ENCODE measurements around the gene KIAA2012.
A peak's percentile ranks its signal among the peaks of the same experiment; 100 is the strongest.
"Not testable (repeated sequence)": the region's sequence is repeated elsewhere in the genome, so short reads cannot be mapped to it uniquely, and the experiment has no call there.

Gene KIAA2012

DNA sequence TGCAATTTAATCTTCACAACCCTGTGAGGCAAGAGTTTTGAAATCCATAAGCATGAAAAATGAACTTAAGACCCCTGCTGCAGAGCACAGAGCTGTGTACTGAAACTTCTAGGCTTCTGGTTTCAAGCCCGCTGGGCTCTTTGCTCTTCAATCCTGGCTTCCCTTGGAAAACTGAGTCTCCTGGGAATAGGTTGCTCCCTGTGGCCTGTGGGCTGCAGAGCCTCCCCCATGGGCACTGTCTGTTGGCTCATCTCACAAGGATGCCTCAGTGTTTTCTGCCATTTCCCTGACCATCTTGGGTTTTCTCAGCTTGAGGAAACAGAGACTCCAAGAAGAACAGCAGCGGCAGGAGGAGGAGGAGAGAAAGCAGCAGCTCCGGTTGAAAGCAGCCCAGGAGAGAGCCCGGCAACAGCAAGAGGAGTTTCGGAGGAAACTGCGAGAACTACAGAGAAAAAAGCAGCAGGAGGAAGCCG, 120.9 kb downstream of the KIAA2012 start:
- DNase-seq (ENCODE audit: low read depth in 2 of 2) = no peak

DNA sequence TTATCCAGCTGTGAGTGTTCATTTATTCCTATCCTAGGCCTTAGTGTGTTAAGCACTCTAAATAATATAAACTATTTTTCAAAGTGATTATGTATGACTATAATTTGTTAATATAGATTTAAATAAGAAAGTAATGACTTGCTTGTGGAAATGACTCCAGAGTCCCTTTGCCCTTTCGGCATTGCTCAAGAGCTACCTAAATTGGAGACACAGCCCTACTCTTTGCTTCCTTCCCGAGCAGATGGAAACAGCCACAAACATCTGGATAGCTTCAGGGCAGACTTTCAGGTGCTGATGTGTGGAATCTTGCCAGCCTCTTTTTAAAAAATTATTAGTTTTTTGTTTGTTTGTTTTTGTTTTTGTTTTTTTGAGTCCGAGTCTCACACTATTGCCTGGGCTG, 121.4 kb downstream of the KIAA2012 start:
- no peak for DNase-seq (ENCODE audit: low read depth in 2 of 2)

DNA sequence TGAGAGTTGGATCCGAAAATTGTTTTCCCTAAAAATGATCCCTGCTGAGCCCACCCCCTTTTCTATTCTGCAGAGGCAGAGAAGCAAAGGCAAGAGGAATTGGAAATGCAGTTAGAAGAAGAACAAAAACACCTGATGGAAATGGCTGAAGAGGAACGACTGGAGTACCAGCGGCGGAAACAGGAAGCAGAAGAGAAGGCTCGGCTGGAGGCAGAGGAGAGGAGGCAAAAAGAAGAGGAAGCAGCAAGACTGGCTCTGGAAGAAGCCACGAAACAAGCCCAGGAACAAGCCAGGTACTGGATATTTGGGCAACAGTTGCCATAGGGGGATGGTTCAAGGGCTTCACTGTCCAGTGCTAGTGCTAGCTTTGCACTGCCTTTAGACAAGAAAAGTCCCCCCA, 123.7 kb downstream of the KIAA2012 start:
- DNase-seq (ENCODE audit: low read depth in 2 of 2) = no peak

DNA sequence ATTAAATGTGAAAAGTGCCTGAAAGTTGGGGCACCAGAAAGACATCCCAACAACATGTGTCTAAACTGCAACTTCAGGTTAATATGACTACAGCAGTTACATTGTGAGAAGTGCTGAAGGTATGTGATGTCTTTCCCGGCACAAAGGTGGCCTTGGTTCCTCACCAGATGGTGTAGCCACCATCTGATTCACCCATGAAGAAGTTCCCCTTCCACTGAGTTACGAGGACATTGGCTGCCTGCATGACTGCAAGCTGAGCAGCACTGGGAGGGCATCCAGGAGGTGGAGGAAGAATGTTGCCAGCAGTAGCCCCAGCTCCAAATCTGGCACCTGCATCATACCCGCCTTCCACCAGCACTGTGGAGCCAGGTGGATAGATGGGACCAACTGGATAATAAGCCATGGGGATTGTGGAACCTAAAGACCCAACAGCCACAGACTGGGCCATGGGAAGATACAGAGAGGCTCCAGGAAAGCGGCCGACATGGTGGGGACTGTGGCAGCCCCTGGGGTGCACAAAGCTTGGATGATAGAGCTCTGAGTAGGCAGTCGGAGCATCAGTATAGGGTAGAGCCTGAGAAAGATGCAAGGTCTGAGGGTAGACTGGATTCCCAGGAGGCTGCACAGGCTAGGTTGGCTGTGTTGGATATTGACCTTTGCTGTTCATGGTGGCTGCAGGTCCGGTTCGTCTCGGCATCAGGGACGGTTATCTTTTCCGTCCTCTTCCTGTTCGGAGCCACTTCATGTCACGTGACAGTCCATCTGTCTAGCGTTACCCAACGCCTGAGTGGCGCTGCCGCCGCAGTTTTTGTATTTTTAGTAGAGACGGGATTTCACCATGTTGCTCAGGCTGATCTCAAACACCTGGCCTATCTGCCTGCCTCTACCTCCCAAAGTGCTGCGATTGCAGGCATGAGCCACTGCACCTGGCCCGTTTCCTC, 128.4 kb downstream of the KIAA2012 start:
- no peak for DNase-seq (ENCODE audit: low read depth in 2 of 2)

DNA sequence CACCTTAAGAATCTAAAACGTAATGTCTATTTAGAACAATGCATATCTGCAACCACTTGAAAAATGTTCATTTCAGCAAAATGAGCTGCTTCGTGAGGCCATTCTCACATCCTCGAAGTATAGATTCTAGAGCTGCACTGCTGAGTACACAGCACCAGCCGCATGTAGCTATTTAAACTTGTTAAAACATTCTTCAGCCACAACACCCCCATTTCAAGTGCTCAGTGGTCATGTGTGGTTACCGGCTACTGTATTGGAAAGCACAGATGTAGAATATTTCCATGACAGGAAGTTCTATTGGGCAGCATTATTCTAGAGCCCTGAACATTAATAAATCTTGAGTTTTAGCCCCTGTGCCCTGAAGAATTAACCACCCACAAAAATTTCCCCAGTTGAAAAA, 130.3 kb downstream of the KIAA2012 start:
- no peak for DNase-seq (ENCODE audit: low read depth in 2 of 2)

DNA sequence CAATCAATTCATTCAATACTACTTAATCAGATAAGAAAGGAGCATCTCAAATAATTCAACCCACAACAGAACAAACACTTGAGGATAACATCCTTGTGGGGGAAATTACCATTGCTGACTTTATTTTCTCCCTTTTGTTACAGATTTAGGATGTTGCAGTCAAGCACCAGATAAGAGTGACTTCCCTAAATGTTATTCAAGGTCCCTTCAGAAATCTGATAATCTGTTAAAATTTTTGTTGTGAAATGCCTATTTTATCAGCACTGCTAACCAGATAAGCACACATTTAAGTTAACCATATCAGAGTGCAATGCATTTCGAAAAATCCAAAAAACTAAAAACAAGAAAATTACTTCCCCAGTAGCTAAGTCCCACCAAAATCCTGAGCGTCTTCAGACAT, 131.8 kb downstream of the KIAA2012 start:
- no peak for DNase-seq (ENCODE audit: low read depth in 2 of 2)

DNA sequence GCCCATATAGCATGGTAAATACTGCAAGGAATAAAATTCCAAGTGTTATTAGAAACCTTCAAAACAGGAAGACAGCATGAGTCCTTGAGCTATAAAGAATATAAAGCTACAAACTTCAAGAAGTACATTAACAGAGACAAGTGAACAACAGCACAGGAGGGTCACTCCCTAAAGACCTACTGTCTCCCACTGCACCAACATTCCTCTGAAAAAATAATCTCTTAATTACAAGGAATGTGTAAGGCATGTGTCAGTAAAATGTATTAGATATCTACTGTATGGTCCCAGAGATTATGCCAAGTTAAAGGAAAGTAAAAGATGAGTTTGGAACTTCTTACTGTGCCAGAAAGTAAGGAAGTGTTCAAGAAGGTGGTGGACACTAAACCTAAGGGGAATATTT, 135.5 kb downstream of the KIAA2012 start:
- DNase-seq (ENCODE audit: low read depth in 2 of 2) = no peak

DNA sequence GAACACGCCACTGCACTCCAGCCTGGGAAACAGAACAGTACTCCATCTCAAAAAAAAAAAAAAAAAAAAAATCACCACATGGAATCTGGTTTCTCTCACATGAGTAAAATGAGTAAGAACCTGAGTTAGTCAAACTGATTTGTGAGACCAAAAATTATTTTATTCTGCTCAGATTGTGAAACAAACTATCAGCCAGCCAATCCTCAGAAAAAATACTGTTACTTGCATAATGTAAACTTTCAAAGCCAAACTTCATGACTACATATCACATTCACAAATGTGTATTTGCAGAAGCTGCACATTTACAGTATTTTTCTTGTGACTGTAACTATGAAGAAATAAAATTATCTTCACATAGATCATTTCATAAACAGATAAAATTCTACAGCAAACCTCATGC, 142.1 kb downstream of the KIAA2012 start:
- DNase-seq (ENCODE audit: low read depth in 2 of 2) = no peak

DNA sequence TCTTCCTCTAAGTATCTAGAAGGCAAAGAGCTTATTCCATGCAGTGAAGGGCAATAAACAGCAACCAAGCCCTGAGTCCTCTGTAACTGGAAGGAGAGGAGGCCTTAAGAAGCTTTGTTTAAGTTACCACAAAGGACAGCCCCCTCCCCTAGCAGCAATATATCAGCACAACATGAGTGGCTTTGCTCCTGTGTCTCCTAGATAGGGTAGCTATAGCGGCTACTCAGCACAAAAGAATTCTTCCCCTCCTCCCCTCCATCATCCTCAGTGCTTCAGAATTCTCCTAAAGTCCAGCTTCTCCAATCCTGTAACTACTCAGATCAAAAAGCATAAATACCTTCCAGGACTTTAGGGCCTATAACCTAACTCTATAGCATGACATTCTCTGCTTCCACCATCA, 148.8 kb downstream of the KIAA2012 start:
- no peak for DNase-seq (ENCODE audit: low read depth in 2 of 2)

DNA sequence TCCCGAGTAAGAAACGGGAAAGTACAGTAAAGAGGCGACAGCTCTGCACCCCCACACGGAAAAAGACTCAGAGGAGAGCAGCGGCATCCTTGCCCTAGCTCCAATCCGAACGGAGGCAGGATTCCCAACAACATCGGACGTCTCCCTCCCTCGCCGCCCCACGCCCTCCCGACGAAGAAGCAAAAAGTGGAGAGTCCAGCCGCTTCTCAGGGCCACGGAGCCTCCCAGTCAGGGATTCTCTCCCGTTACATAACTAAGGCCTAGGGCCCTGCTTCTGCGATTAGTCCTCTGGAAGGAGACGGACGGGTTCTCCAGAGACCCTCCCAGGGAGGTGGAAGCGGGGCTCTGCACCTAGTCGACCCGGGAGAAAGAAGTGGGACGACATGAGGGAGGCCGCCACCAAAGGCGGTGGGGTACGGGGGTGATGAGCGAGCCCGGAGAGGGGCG, 164.8 kb downstream of the KIAA2012 start:
- no peak for DNase-seq (ENCODE audit: low read depth in 2 of 2)

DNA sequence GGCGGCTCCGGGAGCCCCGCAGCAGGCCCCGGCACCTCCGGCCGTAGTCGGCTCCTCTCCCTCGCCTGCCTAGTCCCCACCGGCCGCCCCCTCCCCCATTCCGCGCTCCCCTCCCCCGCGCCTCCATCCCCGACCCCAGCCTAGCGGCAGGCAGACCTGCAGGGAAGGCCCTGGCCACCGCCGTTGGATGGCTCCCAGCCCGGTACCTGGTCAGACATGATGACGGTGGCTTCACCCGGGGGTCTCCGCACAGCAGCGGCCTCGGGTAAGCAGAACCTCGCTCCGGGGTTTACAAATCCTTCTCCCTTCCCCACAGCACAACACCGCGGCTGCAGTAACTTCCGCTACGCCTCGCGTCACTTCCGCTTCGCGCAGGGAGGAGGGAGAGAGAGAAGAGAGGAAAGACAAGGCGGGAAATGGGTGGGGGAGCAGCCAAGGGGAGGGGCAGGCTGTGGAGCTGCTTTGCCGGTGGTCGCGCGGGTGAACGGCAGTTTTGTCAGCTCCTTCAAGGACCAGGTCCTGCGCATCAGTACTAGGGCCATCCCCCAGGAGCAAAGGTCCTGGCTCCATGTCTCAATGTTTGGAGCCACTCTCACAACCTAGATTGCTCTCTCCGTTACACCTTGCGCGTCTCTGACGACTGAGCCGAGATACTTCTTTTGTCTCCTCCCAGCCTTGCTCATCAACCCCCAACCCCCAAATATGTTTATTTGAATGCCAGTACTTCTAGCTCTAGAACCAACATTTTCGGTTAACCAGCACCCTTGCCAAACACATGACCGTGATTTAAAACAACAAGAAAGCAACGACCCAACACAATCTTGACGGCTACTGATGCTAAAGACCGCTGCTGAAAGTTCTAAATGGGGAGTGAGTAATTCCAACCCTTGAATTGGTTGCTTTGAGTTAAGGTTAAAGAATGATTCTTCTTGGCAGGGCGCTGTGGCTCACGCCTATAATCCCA, 165.5 kb downstream of the KIAA2012 start, which contains the start of gene SUMO1:
SUMO1 (minus strand) TSS at position 364 of the 964 bp plus-strand sequence; CDS start at position 218, 146 bp downstream.
- peak; percentile 55 to 73 for DNase-seq (ENCODE audit: low read depth in 2 of 2)

DNA sequence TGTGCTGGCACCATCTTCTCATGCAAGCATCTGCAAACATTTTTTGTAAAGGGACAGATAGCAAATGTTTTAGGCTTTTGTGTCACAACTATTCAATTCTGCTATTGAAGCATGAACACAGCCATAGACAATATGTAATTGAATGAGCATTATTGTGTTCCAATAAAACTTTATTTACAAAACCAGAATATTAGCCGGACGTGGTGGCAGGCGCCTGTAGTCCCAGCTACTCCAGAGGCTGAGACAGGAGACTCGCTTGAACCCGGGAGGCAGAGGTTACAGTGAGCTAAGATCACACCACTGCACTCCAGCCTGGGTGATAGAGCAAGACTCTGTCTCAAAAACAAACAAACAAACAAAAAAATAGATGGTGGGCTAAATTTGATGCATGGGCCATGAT, 174.7 kb downstream of the KIAA2012 start:
- not testable (repeated sequence) for DNase-seq (ENCODE audit: low read depth in 2 of 2)

DNA sequence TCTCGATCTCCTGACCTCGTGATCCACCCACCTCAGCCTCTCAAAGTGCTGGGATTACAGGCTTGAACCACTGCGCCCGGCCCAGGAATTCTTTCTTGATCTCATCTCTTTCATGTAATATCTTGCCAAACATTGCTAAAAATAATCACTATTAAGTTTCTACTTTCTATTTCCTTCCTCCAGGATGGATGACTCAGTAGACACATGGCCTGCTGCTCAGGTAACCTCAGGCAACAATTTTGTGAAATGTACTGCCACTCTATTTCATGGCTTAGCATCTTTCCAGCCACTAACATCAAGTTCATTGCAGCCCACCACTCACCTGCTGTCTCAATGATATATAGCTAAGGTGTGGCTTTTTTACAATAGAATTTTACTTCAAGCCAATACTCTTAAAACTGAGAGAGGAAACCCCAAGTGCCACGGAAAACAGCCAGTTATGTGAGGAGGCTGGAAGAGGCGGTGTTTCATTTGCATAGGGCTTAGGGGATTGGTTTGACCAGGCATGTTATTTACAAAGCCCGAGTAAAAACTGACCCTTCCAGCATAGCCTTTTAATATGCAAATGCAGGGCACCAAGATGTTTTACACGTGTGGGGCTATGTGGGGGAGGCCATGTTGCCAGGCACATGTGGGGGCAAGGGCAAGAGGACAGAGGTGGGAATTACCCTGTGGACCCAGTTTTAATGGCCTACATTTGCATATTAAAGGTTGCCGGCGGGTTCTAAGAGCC, 176.6 kb downstream of the KIAA2012 start:
- DNase-seq (ENCODE audit: low read depth in 2 of 2) = no peak

DNA sequence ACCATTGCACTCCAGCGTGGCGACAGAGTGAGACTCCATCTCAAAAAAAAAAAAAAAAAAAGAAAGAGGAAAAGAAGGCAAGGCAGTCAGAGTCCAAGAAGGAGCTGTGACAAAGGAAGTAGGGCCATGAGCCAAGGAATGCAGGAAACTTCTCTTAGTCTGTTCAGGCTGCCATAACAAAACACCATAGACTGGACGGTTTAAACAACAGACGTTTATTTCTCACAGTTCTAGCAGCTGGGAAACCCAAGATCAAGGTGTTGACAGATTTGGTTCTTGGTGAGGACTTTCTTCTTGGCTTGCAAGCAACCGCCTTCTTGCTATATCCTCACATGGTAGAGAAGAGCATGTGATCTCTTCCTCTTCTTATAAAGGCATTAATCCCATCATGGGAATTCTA, 178.4 kb downstream of the KIAA2012 start:
- DNase-seq (ENCODE audit: low read depth in 2 of 2) = no peak
